Measurements from ENCODE around the gene IL22RA1. TPM values are rescaled to one million over a fixed set of nuclear protein-coding genes. Genes with fewer than 3 reads are reported as not detected.
A peak's percentile ranks its signal among the peaks of the same experiment; 100 is the strongest.

Gene IL22RA1
- total RNA-seq, 2 experiments from 2014 or later, result not detected

DNA sequence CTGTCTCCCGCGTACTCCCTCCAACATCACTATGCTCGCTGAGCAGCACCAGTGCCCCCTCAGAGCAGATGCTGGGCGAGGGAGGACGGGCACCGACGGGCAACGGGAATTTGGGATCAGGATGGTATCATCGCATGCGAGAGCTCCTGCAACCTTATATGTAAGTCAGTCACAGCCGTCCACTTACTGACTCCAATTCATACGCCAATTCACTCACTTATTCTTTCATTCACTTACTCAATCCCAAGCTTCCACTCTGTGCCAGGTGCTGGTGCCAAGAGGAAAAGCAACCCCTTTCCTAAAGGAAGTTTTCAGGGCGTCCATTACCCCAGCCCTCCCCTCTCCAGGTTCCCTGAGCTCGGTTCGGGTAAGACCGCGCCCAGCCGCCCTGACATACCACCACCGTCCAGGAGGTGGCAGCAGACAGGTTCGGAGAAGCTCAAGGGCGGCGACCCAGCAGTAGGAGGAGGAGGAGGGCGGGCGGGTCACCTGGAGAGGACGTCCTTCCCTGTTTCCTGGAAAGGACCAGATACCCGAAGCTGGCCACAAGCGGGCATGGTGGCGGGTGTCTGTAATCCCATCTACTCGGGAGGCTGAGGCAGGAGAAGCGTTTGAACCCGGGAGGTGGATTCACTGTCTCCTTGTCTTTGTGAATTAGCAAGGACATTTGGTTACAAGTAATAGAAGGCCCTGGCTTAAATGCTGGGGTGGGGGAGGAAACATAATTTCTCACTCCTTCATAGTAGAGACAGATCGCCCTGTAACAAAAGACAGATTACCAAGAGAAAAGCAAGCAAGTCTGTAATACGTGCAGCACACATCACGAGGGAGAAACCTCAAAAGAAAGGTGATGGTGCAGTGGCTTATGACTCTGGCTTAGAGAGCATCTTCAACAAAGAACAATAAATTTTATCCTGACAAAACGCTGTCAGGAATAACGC lies 7.6 kb upstream of the IL22RA1 start:
- TF ChIP-seq, protein P1, sequence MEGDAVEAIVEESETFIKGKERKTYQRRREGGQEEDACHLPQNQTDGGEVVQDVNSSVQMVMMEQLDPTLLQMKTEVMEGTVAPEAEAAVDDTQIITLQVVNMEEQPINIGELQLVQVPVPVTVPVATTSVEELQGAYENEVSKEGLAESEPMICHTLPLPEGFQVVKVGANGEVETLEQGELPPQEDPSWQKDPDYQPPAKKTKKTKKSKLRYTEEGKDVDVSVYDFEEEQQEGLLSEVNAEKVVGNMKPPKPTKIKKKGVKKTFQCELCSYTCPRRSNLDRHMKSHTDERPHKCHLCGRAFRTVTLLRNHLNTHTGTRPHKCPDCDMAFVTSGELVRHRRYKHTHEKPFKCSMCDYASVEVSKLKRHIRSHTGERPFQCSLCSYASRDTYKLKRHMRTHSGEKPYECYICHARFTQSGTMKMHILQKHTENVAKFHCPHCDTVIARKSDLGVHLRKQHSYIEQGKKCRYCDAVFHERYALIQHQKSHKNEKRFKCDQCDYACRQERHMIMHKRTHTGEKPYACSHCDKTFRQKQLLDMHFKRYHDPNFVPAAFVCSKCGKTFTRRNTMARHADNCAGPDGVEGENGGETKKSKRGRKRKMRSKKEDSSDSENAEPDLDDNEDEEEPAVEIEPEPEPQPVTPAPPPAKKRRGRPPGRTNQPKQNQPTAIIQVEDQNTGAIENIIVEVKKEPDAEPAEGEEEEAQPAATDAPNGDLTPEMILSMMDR (conservative IDR thresholded peaks at IDR 0.05; ENCODE audit: low read length), result peak; percentile 88
- no peak for TF ChIP-seq EZH2phosphoT487 (IDR thresholded peaks at IDR 0.05; ENCODE audit: borderline replicate concordance, low read depth, low read length)
- BruUV-seq (replicated peaks), result no TSS peak

DNA sequence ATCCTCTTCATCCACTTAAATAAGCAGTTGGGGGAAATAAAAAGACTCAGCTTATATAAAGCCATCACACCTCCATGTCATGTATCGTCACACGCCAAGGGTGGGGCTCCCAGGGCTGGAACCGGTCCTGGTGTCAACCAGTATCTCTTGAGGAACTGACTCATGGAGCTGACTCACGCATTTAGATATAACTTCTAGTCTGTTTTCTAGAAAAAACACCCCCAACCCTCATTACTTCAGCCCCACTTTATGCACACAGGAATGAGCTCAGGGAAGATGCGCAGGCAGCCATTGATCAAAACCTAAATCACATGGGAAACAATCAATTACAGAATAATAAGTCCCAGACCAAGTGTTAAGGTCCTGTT lies 6.9 kb upstream of the IL22RA1 start:
- CTCF ChIA-PET (ENCODE audit: unreplicated experiment), result interaction anchor here (0.6 to 1.5 kb wide), 12 partner anchors 49 to 1370 kb away, joined by 3 to 17 read pairs (median 4); partner anchors contain the start of gene NIPAL3
- TF ChIP-seq EZH2phosphoT487 (IDR thresholded peaks at IDR 0.05; ENCODE audit: borderline replicate concordance, low read depth, low read length), result no peak
- TF ChIP-seq, protein P1 (conservative IDR thresholded peaks at IDR 0.05; ENCODE audit: low read length), result no peak
- no peaks in the 10 kb centered on the region for H3K9me2 ChIP-seq (ENCODE audit: insufficient read depth, low read length)
- no peaks in the 10 kb centered on the region for H4K20me1 ChIP-seq (ENCODE audit: insufficient read depth, low read length)
- no peak overlapping the region for H3K27ac ChIP-seq (ENCODE audit: low read depth, low read length, poor library complexity, severe bottlenecking)
- no peak overlapping the region for H3K4me3 ChIP-seq (ENCODE audit: low read depth, low read length, poor library complexity, severe bottlenecking)
- H3K4me2 ChIP-seq (ENCODE audit: low read length), result peak overlapping the region; percentile 83; the same call in 1 of the 2 replicates
- H3K4me1 ChIP-seq (ENCODE audit: insufficient read depth, low read length, poor library complexity, severe bottlenecking), result peaks cover 36% of the 10 kb centered on the region
- peaks cover 11% of the 10 kb centered on the region for H3K36me3 ChIP-seq (ENCODE audit: insufficient read depth, low read length)
- BruUV-seq (replicated peaks), result no TSS peak
- intact Hi-C loops (cut with micrococcal nuclease; ENCODE audit: unreplicated experiment), result loop anchor here (1.0 to 2.0 kb wide), 3 partner anchors 41 to 241 kb away; no protein-coding TSS in a partner anchor
- H3K9me3 ChIP-seq (ENCODE audit: low read length), result no peaks in the 10 kb centered on the region
- POLR2A ChIA-PET, result interaction anchor here (0.6 to 2.1 kb wide), 6 partner anchors 10 to 386 kb away, joined by 3 to 11 read pairs (median 5); no protein-coding TSS in a partner anchor
- H2AFZ ChIP-seq (ENCODE audit: low read length), result no peak overlapping the region
- H3K79me2 ChIP-seq (ENCODE audit: insufficient read depth, low read depth, low read length), result no peaks in the 10 kb centered on the region
- DNase-seq (ENCODE audit: low spot score), result no peak

More for the DNA sequence above, 7.6 kb upstream of the IL22RA1 start:
- H3K4me1 ChIP-seq (ENCODE audit: insufficient read depth, low read length, poor library complexity, severe bottlenecking), result peaks cover 36% of the 10 kb centered on the region
- peak overlapping the region; percentile 24; the same call in 1 of the 2 replicates for H2AFZ ChIP-seq (ENCODE audit: low read length)
- H3K9me2 ChIP-seq (ENCODE audit: insufficient read depth, low read length), result no peaks in the 10 kb centered on the region
- ChIA-PET CTCF (ENCODE audit: unreplicated experiment) (interaction anchor here (0.5 to 1.5 kb wide), 14 partner anchors 48 to 1369 kb away, joined by 3 to 17 read pairs (median 4); partner anchors contain the start of gene NIPAL3), POLR2A (interaction anchor here (0.6 to 2.1 kb wide), 6 partner anchors 10 to 385 kb away, joined by 3 to 11 read pairs (median 5); no protein-coding TSS in a partner anchor)
- no peaks in the 10 kb centered on the region for H3K79me2 ChIP-seq (ENCODE audit: insufficient read depth, low read depth, low read length)
- no peak overlapping the region for H3K27ac ChIP-seq (ENCODE audit: low read depth, low read length, poor library complexity, severe bottlenecking)
- DNase-seq (ENCODE audit: low spot score), result peak; percentile 82
- no peaks in the 10 kb centered on the region for H4K20me1 ChIP-seq (ENCODE audit: insufficient read depth, low read length)
- H3K4me2 ChIP-seq (ENCODE audit: low read length), result peak overlapping the region; percentile 83
- H3K36me3 ChIP-seq (ENCODE audit: insufficient read depth, low read length), result peaks cover 17% of the 10 kb centered on the region
- H3K4me3 ChIP-seq (ENCODE audit: low read depth, low read length, poor library complexity, severe bottlenecking), result peak overlapping the region; percentile 47
- intact Hi-C loops (cut with micrococcal nuclease; ENCODE audit: unreplicated experiment), result loop anchor here (1.0 to 2.0 kb wide), 3 partner anchors 40 to 241 kb away; no protein-coding TSS in a partner anchor
- no peaks in the 10 kb centered on the region for H3K9me3 ChIP-seq (ENCODE audit: low read length)
